Measurements from ENCODE around the gene NUDT19.
"Not testable (repeated sequence)": the region's sequence is repeated elsewhere in the genome, so short reads cannot be mapped to it uniquely, and the experiment has no call there.

DNA sequence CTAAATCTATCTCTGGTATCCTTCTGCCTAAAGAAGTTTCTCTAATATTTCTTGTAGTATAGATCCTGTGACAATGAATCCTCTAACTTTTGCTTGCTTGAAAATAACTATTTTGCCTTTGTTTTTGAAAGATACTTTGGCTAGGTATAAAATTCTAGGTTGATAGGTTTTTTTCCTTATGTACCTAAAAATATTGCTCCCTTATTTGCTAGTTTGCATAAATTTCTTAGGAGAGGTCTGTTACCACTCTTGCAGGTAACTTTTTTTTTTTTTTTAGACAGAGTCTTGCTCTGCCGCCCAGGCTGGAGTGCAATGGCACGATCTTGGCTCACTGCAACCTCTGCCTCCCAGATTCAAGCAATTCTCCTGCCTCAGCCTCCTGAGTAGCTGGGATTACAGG is 12.4 kb downstream of the NUDT19 start:
- TF ChIP-seq CTCF, POLR2A (IDR thresholded peaks at IDR 0.05): not testable (repeated sequence)

Data from ovary (tissue), 3 donors.